Measurements from ENCODE around the gene WDR41. TPM values are rescaled to one million over a fixed set of nuclear protein-coding genes. Genes with fewer than 3 reads are reported as not detected.
"Not testable (repeated sequence)": the region's sequence is repeated elsewhere in the genome, so short reads cannot be mapped to it uniquely, and the experiment has no call there.

WDR41 gene
- total RNA-seq, 2 donors from 2014 or later = 61.6 to 80.9 TPM

DNA sequence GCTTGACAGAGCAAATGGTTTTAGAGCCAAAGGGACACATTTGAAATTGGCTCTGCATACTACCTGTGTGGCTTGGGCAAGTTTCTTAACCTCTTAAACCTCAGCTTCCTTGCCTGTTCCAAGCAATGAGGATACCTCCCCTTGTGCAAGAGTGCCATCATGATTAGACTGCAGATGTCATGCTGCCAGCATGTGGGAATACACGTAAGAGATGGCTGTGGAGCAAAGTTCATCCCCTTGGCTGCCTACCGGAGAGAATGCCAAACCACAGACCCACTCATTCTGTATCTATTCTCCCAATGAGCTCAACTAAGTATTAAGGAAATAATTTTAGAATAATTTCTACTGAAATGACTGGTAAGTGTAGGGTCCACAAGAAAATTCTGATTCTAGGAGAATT is 101.3 kb downstream of the WDR41 start:
- Mint-ChIP-seq H3K27ac (no peak overlapping the region), H3K4me1 (peaks cover 2% of the 10 kb centered on the region), H3K27me3 (ENCODE audit: insufficient read depth) (no peaks in the 10 kb centered on the region), H3K36me3 (ENCODE audit: low read depth) (no peaks in the 10 kb centered on the region), H3K4me3 (no peak overlapping the region), H3K9me3 (no peaks in the 10 kb centered on the region)
- H3K27me3 ChIP-seq (ENCODE audit: control insufficient read depth, insufficient read depth, low read length, poor library complexity, severe bottlenecking) = no peaks in the 10 kb centered on the region
- H3K27ac ChIP-seq (ENCODE audit: low read depth, low read length) = no peak overlapping the region
- TF ChIP-seq, protein P1, sequence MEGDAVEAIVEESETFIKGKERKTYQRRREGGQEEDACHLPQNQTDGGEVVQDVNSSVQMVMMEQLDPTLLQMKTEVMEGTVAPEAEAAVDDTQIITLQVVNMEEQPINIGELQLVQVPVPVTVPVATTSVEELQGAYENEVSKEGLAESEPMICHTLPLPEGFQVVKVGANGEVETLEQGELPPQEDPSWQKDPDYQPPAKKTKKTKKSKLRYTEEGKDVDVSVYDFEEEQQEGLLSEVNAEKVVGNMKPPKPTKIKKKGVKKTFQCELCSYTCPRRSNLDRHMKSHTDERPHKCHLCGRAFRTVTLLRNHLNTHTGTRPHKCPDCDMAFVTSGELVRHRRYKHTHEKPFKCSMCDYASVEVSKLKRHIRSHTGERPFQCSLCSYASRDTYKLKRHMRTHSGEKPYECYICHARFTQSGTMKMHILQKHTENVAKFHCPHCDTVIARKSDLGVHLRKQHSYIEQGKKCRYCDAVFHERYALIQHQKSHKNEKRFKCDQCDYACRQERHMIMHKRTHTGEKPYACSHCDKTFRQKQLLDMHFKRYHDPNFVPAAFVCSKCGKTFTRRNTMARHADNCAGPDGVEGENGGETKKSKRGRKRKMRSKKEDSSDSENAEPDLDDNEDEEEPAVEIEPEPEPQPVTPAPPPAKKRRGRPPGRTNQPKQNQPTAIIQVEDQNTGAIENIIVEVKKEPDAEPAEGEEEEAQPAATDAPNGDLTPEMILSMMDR (conservative IDR thresholded peaks at IDR 0.05) = no peak
- H3K9ac ChIP-seq (ENCODE audit: extremely low read depth, low read length, poor library complexity, severe bottlenecking) = no peak overlapping the region
- no peaks in the 10 kb centered on the region for H3K9me3 ChIP-seq (ENCODE audit: control insufficient read depth, low read length)
- DNase-seq = no peak
- no peaks in the 10 kb centered on the region for H3K36me3 ChIP-seq (ENCODE audit: control insufficient read depth, insufficient read depth, low read length)
- no peak overlapping the region for H3K4me3 ChIP-seq (ENCODE audit: low read length)
- no peaks in the 10 kb centered on the region for H3K4me1 ChIP-seq (ENCODE audit: control insufficient read depth, insufficient read depth, low read length)
- 96% methylated on average over 2 of the region's 2 CpGs; no CpG with 5 or more reads in 1 of the 2 experiments for WGBS, 2 experiments (ENCODE audit: insufficient coverage in 1 of 2, insufficient read length in 1 of 2)

DNA sequence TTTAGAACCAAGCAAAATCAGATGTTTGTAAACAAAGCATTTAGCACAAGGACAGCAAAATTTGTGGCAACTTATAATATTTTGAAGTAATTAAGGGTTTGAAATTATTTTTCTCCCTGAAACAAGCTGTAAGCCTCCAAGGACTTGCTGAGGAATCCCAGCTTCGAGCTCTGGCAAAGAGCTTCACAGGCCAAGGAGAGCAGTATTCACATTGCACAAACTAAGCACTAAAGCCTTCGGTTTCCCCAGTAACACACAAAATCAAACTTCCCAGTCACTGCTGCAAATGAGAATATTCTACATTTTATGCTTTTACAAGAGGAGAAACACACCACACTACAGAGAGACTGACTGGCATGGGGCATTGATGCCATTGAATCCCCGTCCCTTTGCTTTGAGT is 101.9 kb downstream of the WDR41 start:
- Mint-ChIP-seq H3K27me3 (ENCODE audit: insufficient read depth) (no peaks in the 10 kb centered on the region), H3K4me1 (peaks cover 1% of the 10 kb centered on the region), H3K9me3 (no peaks in the 10 kb centered on the region), H3K36me3 (ENCODE audit: low read depth) (no peaks in the 10 kb centered on the region), H3K4me3 (no peak overlapping the region), H3K27ac (no peak overlapping the region)
- no peaks in the 10 kb centered on the region for H3K36me3 ChIP-seq (ENCODE audit: control insufficient read depth, insufficient read depth, low read length)
- H3K9ac ChIP-seq (ENCODE audit: extremely low read depth, low read length, poor library complexity, severe bottlenecking) = no peak overlapping the region
- DNase-seq = no peak
- H3K4me1 ChIP-seq (ENCODE audit: control insufficient read depth, insufficient read depth, low read length) = no peaks in the 10 kb centered on the region
- H3K27me3 ChIP-seq (ENCODE audit: control insufficient read depth, insufficient read depth, low read length, poor library complexity, severe bottlenecking) = no peaks in the 10 kb centered on the region
- H3K4me3 ChIP-seq (ENCODE audit: low read length) = no peak overlapping the region
- 92 to 93% methylated on average over 2 to 3 of the region's 3 CpGs for WGBS, 2 experiments (ENCODE audit: insufficient coverage in 1 of 2, insufficient read length in 1 of 2)
- no peaks in the 10 kb centered on the region for H3K9me3 ChIP-seq (ENCODE audit: control insufficient read depth, low read length)
- H3K27ac ChIP-seq (ENCODE audit: low read depth, low read length) = no peak overlapping the region
- TF ChIP-seq, protein P1 (conservative IDR thresholded peaks at IDR 0.05) = no peak

DNA sequence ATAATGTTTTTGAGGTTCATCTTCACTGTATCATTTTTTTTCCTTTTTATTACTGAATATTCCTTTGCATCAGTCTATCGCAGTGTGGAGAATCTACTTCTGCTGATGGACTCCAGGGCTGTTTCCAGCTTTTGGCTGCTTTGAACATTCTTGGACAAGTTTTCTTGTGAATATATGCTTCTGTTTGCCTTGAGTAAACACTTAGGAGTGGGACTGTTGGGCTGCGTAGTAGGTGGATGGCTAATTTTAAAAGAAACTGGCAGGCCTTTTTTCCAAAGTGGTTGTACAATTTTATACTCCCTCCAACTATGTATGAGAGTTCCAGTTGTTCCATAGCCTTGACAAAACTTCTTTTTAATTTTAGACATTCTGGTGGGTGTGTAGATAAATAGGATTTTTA is 102.4 kb downstream of the WDR41 start:
- Histone ChIP-seq H3K9me3 (ENCODE audit: control insufficient read depth, low read length) (no peaks in the 10 kb centered on the region), H3K4me1 (ENCODE audit: control insufficient read depth, insufficient read depth, low read length) (no peaks in the 10 kb centered on the region), H3K36me3 (ENCODE audit: control insufficient read depth, insufficient read depth, low read length) (no peaks in the 10 kb centered on the region), H3K4me3 (ENCODE audit: low read length) (no peak overlapping the region), H3K27ac (ENCODE audit: low read depth, low read length) (no peak overlapping the region), H3K27me3 (ENCODE audit: control insufficient read depth, insufficient read depth, low read length, poor library complexity, severe bottlenecking) (no peaks in the 10 kb centered on the region), H3K9ac (ENCODE audit: extremely low read depth, low read length, poor library complexity, severe bottlenecking) (no peak overlapping the region)
- 94 to 95% methylated on average over 2 of the region's 2 CpGs for WGBS, 2 experiments (ENCODE audit: insufficient coverage in 1 of 2, insufficient read length in 1 of 2)
- Mint-ChIP-seq H3K27me3 (ENCODE audit: insufficient read depth) (no peaks in the 10 kb centered on the region), H3K4me1 (peaks cover 1% of the 10 kb centered on the region), H3K27ac (no peak overlapping the region), H3K4me3 (no peak overlapping the region), H3K36me3 (ENCODE audit: low read depth) (no peaks in the 10 kb centered on the region), H3K9me3 (no peaks in the 10 kb centered on the region)
- TF ChIP-seq, protein P1 (conservative IDR thresholded peaks at IDR 0.05) = no peak
- no peak for DNase-seq

DNA sequence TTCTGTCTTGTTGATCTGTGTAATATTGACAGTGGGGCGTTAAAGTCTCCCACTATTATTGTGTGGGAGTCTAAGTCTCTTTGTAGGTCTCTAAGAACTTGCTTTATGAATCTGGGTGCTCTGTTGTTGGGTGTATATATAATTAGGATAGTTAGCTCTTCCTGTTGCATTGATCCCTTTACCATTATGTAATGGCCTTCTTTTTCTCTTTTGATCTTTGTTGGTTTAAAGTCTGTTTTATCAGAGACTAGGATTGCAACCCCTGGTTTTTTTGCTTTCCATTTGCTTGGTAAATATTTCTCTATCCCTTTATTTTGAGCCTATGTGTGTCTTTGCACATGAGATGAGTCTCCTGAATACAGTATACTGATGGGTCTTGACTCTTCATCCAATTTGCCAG is 105.8 kb downstream of the WDR41 start:
- not testable (repeated sequence) for H3K27ac Mint-ChIP-seq; H3K9ac ChIP-seq (ENCODE audit: extremely low read depth, low read length, poor library complexity, severe bottlenecking); H3K27me3 ChIP-seq (ENCODE audit: control insufficient read depth, insufficient read depth, low read length, poor library complexity, severe bottlenecking); H3K4me3 Mint-ChIP-seq; H3K9me3 Mint-ChIP-seq; H3K4me1 Mint-ChIP-seq; H3K27me3 Mint-ChIP-seq (ENCODE audit: insufficient read depth); DNase-seq; H3K4me1 ChIP-seq (ENCODE audit: control insufficient read depth, insufficient read depth, low read length); H3K36me3 Mint-ChIP-seq (ENCODE audit: low read depth); H3K4me3 ChIP-seq (ENCODE audit: low read length); H3K27ac ChIP-seq (ENCODE audit: low read depth, low read length); H3K9me3 ChIP-seq (ENCODE audit: control insufficient read depth, low read length); H3K36me3 ChIP-seq (ENCODE audit: control insufficient read depth, insufficient read depth, low read length)
- 94% methylated on average over 1 of the region's 1 CpG; no CpG with 5 or more reads in 1 of the 2 experiments for WGBS, 2 experiments (ENCODE audit: insufficient coverage in 1 of 2, insufficient read length in 1 of 2)

DNA sequence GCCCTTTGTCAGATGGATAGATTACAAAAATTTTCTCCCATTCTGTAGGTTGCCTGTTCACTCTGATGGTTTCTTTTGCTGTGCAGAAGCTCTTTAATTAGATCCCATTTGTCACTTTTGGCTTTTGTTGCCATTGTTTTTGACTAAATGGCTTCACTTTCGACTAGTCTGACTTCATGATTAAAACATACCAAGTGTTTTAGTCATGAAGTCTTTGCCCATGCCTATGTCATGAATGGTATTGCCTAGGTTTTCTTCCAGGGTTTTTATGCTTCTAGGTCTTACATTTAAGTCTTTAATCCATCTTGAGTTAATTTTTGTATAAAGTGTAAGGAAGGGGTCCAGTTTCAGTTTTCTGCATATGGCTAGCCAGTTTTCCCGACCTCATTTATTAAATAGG is 108.8 kb downstream of the WDR41 start:
- 90 to 94% methylated on average over 1 to 2 of the region's 2 CpGs for WGBS, 2 experiments (ENCODE audit: insufficient coverage in 1 of 2, insufficient read length in 1 of 2)

More for the DNA sequence above, 108.8 kb downstream of the WDR41 start:
- not testable (repeated sequence) for H3K4me3 Mint-ChIP-seq; H3K27me3 ChIP-seq (ENCODE audit: control insufficient read depth, insufficient read depth, low read length, poor library complexity, severe bottlenecking); H3K27me3 Mint-ChIP-seq (ENCODE audit: insufficient read depth); H3K4me1 Mint-ChIP-seq; H3K9me3 ChIP-seq (ENCODE audit: control insufficient read depth, low read length); DNase-seq; H3K9me3 Mint-ChIP-seq; H3K9ac ChIP-seq (ENCODE audit: extremely low read depth, low read length, poor library complexity, severe bottlenecking); H3K36me3 Mint-ChIP-seq (ENCODE audit: low read depth); H3K27ac ChIP-seq (ENCODE audit: low read depth, low read length); H3K4me1 ChIP-seq (ENCODE audit: control insufficient read depth, insufficient read depth, low read length); H3K4me3 ChIP-seq (ENCODE audit: low read length); H3K27ac Mint-ChIP-seq; H3K36me3 ChIP-seq (ENCODE audit: control insufficient read depth, insufficient read depth, low read length)

Data from endodermal cell (in vitro differentiated cells).